NT2/D1 (cell line): ENCODE data around the gene NPY4R2.
"Not testable (repeated sequence)": the region's sequence is repeated elsewhere in the genome, so short reads cannot be mapped to it uniquely, and the experiment has no call there.

Experiments
- DNase-seq: peaks from one replicate; pipeline ENCODE4 v3.0.0-alpha.2; 2011; ENCODE audit warnings: low read depth, low spot score
- H3K27me3 ChIP-seq: 2 replicates; pipeline ENCODE4 v1.6.0; 2011; ENCODE audit warnings: mild to moderate bottlenecking; ENCODE audit not compliant: insufficient read length, insufficient read depth
- H3K36me3 ChIP-seq: 2 replicates; pipeline ENCODE4 v1.6.1; 2011; ENCODE audit warnings: mild to moderate bottlenecking, low read length, mixed read lengths; ENCODE audit not compliant: insufficient read depth, insufficient read length
- H3K4me1 ChIP-seq: 2 replicates; pipeline ENCODE4 v1.5.1; 2011; ENCODE audit not compliant: insufficient read depth, insufficient read length
- H3K4me3 ChIP-seq: 2 replicates; pipeline ENCODE4 v1.5.1; 2011; ENCODE audit warnings: low read depth; ENCODE audit not compliant: insufficient read length
- H3K9ac ChIP-seq: 2 replicates; pipeline ENCODE4 v1.6.0; 2011; ENCODE audit warnings: low read depth; ENCODE audit not compliant: insufficient read length
- H3K9me3 ChIP-seq: 2 replicates; pipeline ENCODE4 v1.5.1; 2011; ENCODE audit warnings: mild to moderate bottlenecking, low read length; ENCODE audit not compliant: insufficient read depth

Gene NPY4R2

GRCh38 chr10:47918475-47918874, at the start of gene NPY4R2:
TSS of gene NPY4R2 (plus strand) at chr10:47918662. CDS start at chr10:47921988, 3,326 bp downstream.
- not testable (repeated sequence) for H3K9ac ChIP-seq, H3K4me3 ChIP-seq, H3K4me1 ChIP-seq, H3K36me3 ChIP-seq, H3K9me3 ChIP-seq, H3K27me3 ChIP-seq, DNase-seq

- not testable (repeated sequence) for H3K9ac ChIP-seq, DNase-seq, H3K4me3 ChIP-seq, H3K9me3 ChIP-seq, H3K36me3 ChIP-seq, H3K27me3 ChIP-seq, H3K4me1 ChIP-seq
These were observed 47.6 kb upstream of the NPY4R2 start for GRCh38 chr10:47870887-47871286.

- H3K27me3 ChIP-seq, H3K9me3 ChIP-seq, H3K4me1 ChIP-seq, H3K9ac ChIP-seq, H3K4me3 ChIP-seq, DNase-seq, H3K36me3 ChIP-seq: not testable (repeated sequence)
These were observed 46.8 kb upstream of the NPY4R2 start for GRCh38 chr10:47871485-47872180.

- DNase-seq, H3K4me1 ChIP-seq, H3K27me3 ChIP-seq, H3K9me3 ChIP-seq, H3K9ac ChIP-seq, H3K36me3 ChIP-seq, H3K4me3 ChIP-seq: not testable (repeated sequence)
These were observed 46.2 kb upstream of the NPY4R2 start for GRCh38 chr10:47872236-47872635.

GRCh38 chr10:47884239-47884638, 34.2 kb upstream of the NPY4R2 start:
- not testable (repeated sequence) for DNase-seq, H3K9ac ChIP-seq, H3K4me3 ChIP-seq, H3K36me3 ChIP-seq, H3K4me1 ChIP-seq, H3K9me3 ChIP-seq, H3K27me3 ChIP-seq

GRCh38 chr10:47884934-47885333, 33.5 kb upstream of the NPY4R2 start:
- DNase-seq, H3K9me3 ChIP-seq, H3K4me1 ChIP-seq, H3K4me3 ChIP-seq, H3K27me3 ChIP-seq, H3K9ac ChIP-seq, H3K36me3 ChIP-seq: not testable (repeated sequence)

GRCh38 chr10:47886356-47886755, 32.1 kb upstream of the NPY4R2 start:
- H3K9me3 ChIP-seq, H3K4me1 ChIP-seq, H3K9ac ChIP-seq, H3K36me3 ChIP-seq, H3K4me3 ChIP-seq, H3K27me3 ChIP-seq, DNase-seq: not testable (repeated sequence)

- not testable (repeated sequence) for H3K27me3 ChIP-seq, DNase-seq, H3K36me3 ChIP-seq, H3K9me3 ChIP-seq, H3K4me3 ChIP-seq, H3K9ac ChIP-seq, H3K4me1 ChIP-seq
These were observed 31.6 kb upstream of the NPY4R2 start for GRCh38 chr10:47886827-47887226.

- H3K36me3 ChIP-seq, H3K4me1 ChIP-seq, H3K27me3 ChIP-seq, H3K9ac ChIP-seq, DNase-seq, H3K4me3 ChIP-seq, H3K9me3 ChIP-seq: not testable (repeated sequence)
These were observed 27.7 kb upstream of the NPY4R2 start for GRCh38 chr10:47890737-47891136.

- H3K4me3 ChIP-seq, H3K9ac ChIP-seq, H3K36me3 ChIP-seq, H3K27me3 ChIP-seq, H3K4me1 ChIP-seq, DNase-seq, H3K9me3 ChIP-seq: not testable (repeated sequence)
These were observed 25.8 kb upstream of the NPY4R2 start for GRCh38 chr10:47892494-47893261.

- H3K9ac ChIP-seq, H3K9me3 ChIP-seq, H3K4me1 ChIP-seq, H3K4me3 ChIP-seq, DNase-seq, H3K36me3 ChIP-seq, H3K27me3 ChIP-seq: not testable (repeated sequence)
These were observed 23.9 kb upstream of the NPY4R2 start for GRCh38 chr10:47894571-47894970.

GRCh38 chr10:47897813-47898212, 20.6 kb upstream of the NPY4R2 start:
- not testable (repeated sequence) for H3K9ac ChIP-seq, H3K27me3 ChIP-seq, H3K4me1 ChIP-seq, H3K36me3 ChIP-seq, H3K9me3 ChIP-seq, DNase-seq, H3K4me3 ChIP-seq
